Urinary bladder (tissue), 4 donors: ENCODE results near the gene TMEM161B. TPM values are rescaled to one million over a fixed set of nuclear protein-coding genes. Genes with fewer than 3 reads are reported as not detected.

ENCODE experiments used
- DNase-seq: peaks from one replicate; pipeline ENCODE4 v3.0.0-alpha.2; 2015; ENCODE audit errors: extremely low spot score
- H3K27ac ChIP-seq: one replicate; pipeline ENCODE4 v1.5.1; 2013; ENCODE audit warnings: low read depth, mild to moderate bottlenecking, moderate library complexity
- H3K36me3 ChIP-seq: one replicate; pipeline ENCODE4 v1.6.1; 2013; ENCODE audit warnings: mild to moderate bottlenecking, moderate library complexity; ENCODE audit not compliant: insufficient read depth
- H3K4me1 ChIP-seq: one replicate; pipeline ENCODE4 v1.6.1; 2013; ENCODE audit warnings: mild to moderate bottlenecking, moderate library complexity; ENCODE audit not compliant: insufficient read depth
- H3K4me3 ChIP-seq: one replicate; pipeline ENCODE4 v1.5.1; 2013; ENCODE audit warnings: low read depth, low read length
- WGBS: extraction: QIAGEN DNeasy Blood & Tissue Kit; methylation state at CpG from one replicate; pipeline ENCODE4 v1.1.7; 2013; 5-methylcytosine and 5-hydroxymethylcytosine counted together
- polyA plus RNA-seq: library from polyadenylated mRNA; stranded (reverse); fragments of 200-250 nt; gene quantifications from one replicate; pipeline ENCODE4 v1.2.3, GENCODE V29; 2013
- total RNA-seq: library from RNA; depleted of rRNA; stranded (reverse); fragments of >200 nt; gene quantifications from one replicate; pipeline ENCODE4 v1.2.3, GENCODE V29; 2014
- donor health status: healthy with polysubstance abuse.
- donor health status: healthy.

TMEM161B gene
- 48.9 TPM for total RNA-seq
- polyA plus RNA-seq: 7.1 TPM

- Histone ChIP-seq H3K36me3 (no peaks in the 10 kb centered on the region), H3K4me3 (peak within 1 kb of the TSS; percentile 74), H3K4me1 (no peaks in the 10 kb centered on the region), H3K27ac (peak within 1 kb of the TSS; percentile 30)
- DNase-seq: peak; percentile 85
- WGBS: under 1% methylated on average over 46 of the region's 46 CpGs
Measured at GRCh38 chr5:88268385-88269184, at the start of gene TMEM161B. Gene TMEM161B (minus strand): TSS chr5:88268845. CDS start chr5:88268723, 122 bp downstream.

- no peaks in the 10 kb centered on the region for H3K36me3 ChIP-seq
- H3K4me1 ChIP-seq: no peaks in the 10 kb centered on the region
- no peak for DNase-seq
- no peak overlapping the region for H3K27ac ChIP-seq
- no peak overlapping the region for H3K4me3 ChIP-seq
- 28% methylated on average over 2 of the region's 2 CpGs for WGBS
Measured at GRCh38 chr5:88304356-88304755, 35.7 kb upstream of the TMEM161B start.

GRCh38 chr5:88298425-88298824 lies 29.8 kb upstream of the TMEM161B start:
- Histone ChIP-seq H3K4me3 (no peak overlapping the region), H3K36me3 (no peaks in the 10 kb centered on the region), H3K4me1 (no peaks in the 10 kb centered on the region), H3K27ac (no peak overlapping the region)
- DNase-seq: no peak

- H3K4me1 ChIP-seq: no peaks in the 10 kb centered on the region
- 86% methylated on average over 3 of the region's 3 CpGs for WGBS
- no peak for DNase-seq
- peaks cover 4% of the 10 kb centered on the region for H3K36me3 ChIP-seq
- no peak overlapping the region for H3K27ac ChIP-seq
- no peak overlapping the region for H3K4me3 ChIP-seq
Measured at GRCh38 chr5:88290801-88291200, 22.2 kb upstream of the TMEM161B start.

GRCh38 chr5:88288528-88289197 lies 20.0 kb upstream of the TMEM161B start:
- 86% methylated on average over 5 of the region's 5 CpGs for WGBS
- H3K36me3 ChIP-seq: peaks cover 4% of the 10 kb centered on the region
- no peak overlapping the region for H3K4me3 ChIP-seq
- DNase-seq: no peak
- no peak overlapping the region for H3K27ac ChIP-seq
- H3K4me1 ChIP-seq: no peaks in the 10 kb centered on the region

- DNase-seq: no peak
- Histone ChIP-seq H3K4me1 (no peaks in the 10 kb centered on the region), H3K4me3 (no peak overlapping the region), H3K27ac (no peak overlapping the region), H3K36me3 (peaks cover 4% of the 10 kb centered on the region)
- 95% methylated on average over 4 of the region's 4 CpGs for WGBS
Measured at GRCh38 chr5:88287846-88288527, 19.3 kb upstream of the TMEM161B start.

GRCh38 chr5:88287302-88287701 lies 18.7 kb upstream of the TMEM161B start:
- no peaks in the 10 kb centered on the region for H3K4me1 ChIP-seq
- H3K27ac ChIP-seq: no peak overlapping the region
- WGBS: 76% methylated on average over 3 of the region's 3 CpGs
- H3K4me3 ChIP-seq: no peak overlapping the region
- H3K36me3 ChIP-seq: peaks cover 4% of the 10 kb centered on the region
- DNase-seq: no peak

- H3K27ac ChIP-seq: no peak overlapping the region
- DNase-seq: no peak
- H3K4me1 ChIP-seq: no peaks in the 10 kb centered on the region
- no peak overlapping the region for H3K4me3 ChIP-seq
- peaks cover 4% of the 10 kb centered on the region for H3K36me3 ChIP-seq
Measured at GRCh38 chr5:88283690-88284089, 15.0 kb upstream of the TMEM161B start.

GRCh38 chr5:88281322-88281721 lies 12.7 kb upstream of the TMEM161B start:
- 84% methylated on average over 3 of the region's 3 CpGs for whole genome bisulfite sequencing
- Histone ChIP-seq H3K27ac (no peak overlapping the region), H3K4me1 (no peaks in the 10 kb centered on the region), H3K4me3 (no peak overlapping the region), H3K36me3 (peaks cover 1% of the 10 kb centered on the region)
- DNase-seq: no peak

- H3K4me1 ChIP-seq: no peaks in the 10 kb centered on the region
- H3K4me3 ChIP-seq: no peak overlapping the region
- no peak for DNase-seq
- H3K36me3 ChIP-seq: peaks cover 1% of the 10 kb centered on the region
- no peak overlapping the region for H3K27ac ChIP-seq
- 91% methylated on average over 1 of the region's 1 CpG for WGBS
Measured at GRCh38 chr5:88279584-88279983, 10.9 kb upstream of the TMEM161B start.

GRCh38 chr5:88276378-88276777 lies 7.7 kb upstream of the TMEM161B start:
- Histone ChIP-seq H3K36me3 (peaks cover 1% of the 10 kb centered on the region), H3K4me1 (no peaks in the 10 kb centered on the region), H3K4me3 (no peak overlapping the region), H3K27ac (no peak overlapping the region)
- DNase-seq: no peak
- WGBS: 96% methylated on average over 1 of the region's 1 CpG

- Histone ChIP-seq H3K36me3 (peaks cover 1% of the 10 kb centered on the region), H3K4me3 (no peak overlapping the region), H3K4me1 (no peaks in the 10 kb centered on the region), H3K27ac (no peak overlapping the region)
- no peak for DNase-seq
Measured at GRCh38 chr5:88275581-88275980, 6.9 kb upstream of the TMEM161B start.

- no peaks in the 10 kb centered on the region for H3K36me3 ChIP-seq
- peak overlapping the region; percentile 74 for H3K4me3 ChIP-seq
- no peak overlapping the region for H3K27ac ChIP-seq
- peak; percentile 11 for DNase-seq
- no peaks in the 10 kb centered on the region for H3K4me1 ChIP-seq
- WGBS: 6% methylated on average over 16 of the region's 16 CpGs
Measured at GRCh38 chr5:88269222-88269771, 652 bp upstream of the TMEM161B start.
